Islet precursor cell (in vitro differentiated cells): ENCODE data around the gene PTTG2.

Source experiments
- DNase-seq: peaks from one replicate; pipeline ENCODE4 v3.0.0-alpha.2; 2018

Gene PTTG2

DNA sequence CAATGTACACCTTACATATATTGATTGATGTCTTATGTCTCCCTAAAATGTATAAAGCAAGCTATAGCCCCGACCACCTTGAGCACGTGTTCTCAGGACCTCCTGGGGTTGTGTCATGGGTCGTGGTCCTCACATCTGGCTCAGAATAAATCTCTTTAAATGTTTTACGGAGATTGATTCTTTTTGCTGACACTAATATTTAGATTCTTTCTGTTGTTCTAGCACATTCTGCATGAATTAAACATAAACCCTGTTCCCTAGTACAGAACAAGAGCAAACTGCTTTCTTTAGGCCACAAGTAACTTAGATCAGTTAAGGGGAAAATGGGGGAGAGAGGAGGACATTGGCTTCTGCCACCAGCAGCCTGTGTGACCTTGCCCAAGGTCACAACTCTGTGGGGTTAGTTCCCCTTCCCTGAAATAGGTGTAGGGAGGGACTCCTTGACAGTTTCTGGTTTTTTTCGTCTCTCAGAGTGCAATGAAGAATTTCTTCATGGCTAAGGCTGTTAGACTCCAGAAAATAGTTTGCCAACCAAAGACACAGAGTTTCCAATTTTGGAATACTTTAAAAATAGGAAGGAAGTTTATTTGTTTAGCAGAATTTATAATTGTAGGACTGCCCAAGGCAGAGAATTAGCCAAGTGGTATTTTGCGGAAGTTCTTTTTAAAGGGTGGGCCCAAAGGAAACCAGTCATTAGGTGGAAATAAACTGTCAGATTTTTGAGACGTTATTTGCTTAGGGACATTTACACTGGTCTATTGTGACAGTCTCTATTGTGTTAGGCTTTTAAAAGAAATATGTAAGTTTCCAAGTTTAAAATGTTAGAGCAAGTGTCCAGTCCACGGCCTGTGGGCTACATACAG lies 29.4 kb downstream of the PTTG2 start:
- DNase-seq = no peak

DNA sequence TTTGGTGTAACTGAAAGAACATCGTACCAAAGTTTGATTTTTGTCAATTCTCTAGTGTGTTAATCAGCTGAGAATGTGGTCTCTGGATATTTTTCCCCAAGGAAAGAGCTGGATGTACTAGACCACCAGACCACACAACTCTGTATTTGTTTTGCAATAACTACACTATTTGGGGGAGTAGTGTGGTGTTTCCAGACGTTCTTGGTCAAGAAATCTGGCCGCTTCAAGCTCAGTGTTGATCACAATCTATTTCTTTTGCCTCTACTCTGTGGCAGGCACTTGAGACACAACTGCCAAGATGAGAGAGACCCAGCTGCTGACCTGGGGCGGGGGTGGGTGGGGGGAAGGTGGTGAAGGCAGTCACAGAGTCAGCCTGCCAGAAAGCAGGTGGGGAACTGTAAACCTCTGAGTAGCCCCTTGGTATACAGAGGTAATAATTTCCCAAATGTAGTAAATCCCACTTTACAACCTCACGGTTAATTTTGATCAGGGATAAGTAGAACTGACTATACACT lies 30.6 kb downstream of the PTTG2 start:
- no peak for DNase-seq

DNA sequence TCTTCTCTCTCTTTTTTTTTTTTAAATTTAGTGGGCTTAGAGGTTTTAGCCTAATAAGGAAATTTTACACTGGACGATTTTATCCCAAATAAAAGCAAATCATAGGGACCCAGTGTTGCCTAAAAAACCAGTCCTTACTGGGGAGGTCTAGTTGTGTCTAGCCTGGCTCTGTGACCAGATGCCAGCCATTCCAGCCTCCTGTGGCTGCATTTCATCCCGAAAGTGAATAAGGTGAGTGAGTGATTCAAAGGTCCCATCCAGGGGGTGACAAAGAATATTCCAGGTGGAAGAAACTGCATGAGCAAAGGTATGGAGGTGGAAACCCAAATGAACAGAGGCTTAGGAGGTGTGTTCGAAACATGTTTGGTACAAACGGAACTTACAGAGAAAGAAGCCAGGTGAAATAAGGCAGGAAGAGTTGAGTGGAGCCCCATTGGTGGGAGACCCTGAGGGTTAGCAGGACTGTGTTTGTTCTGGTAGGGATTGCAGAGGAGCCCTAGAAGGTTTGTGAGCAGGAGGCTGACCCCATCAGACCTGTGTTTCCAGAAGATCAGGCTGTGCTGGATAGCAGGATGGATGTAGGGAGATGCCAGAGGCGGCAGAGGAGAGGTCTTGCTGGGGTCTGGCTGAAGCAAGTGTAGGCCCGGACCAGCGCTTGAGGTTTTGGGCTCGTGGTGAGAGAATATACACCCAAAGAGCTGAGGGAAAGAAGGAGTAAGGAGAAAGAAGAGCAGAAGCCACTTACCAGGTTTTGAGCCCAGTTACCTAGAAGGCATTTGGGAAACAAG lies 31.6 kb downstream of the PTTG2 start:
- DNase-seq = peak; percentile 86

DNA sequence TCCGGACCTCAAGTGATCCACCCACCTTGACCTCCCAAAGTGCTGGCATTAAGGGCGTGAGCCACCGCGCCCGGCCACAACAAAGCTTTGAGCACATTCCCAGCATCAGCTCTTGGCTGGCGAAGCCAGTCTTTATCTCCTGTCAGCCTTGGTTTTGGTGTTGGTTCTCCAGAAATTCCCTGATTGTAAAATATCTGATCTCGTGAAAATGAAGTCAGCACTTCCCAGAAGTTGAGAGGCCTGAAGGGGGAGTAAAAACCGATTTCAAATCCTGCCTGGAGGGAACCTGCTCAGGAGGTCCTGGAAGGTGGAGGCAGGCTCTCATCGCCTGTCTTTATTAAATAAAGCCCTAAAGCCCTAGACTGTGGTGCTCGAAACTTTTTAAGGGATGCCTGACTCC lies 33.6 kb downstream of the PTTG2 start:
- DNase-seq = no peak

DNA sequence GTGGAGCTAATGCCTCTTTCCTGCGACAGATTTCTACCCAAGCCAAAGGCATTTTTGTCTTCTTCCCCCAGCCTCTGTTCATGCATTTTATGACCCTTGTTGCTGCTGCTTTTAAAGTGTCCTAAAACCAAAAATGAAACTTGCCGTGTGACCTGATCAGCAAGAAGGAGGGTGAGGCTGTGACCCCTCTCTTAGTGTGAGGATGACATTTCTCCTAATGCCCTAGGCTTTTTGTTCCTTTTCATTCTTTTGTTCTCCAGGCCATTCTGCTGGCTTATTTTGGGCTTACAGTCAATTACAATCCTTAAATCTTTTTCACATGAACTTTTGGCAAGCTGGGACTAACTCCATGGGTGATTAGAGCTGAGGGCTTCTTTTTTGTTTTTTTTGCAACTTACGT lies 34.4 kb downstream of the PTTG2 start:
- no peak for DNase-seq

DNA sequence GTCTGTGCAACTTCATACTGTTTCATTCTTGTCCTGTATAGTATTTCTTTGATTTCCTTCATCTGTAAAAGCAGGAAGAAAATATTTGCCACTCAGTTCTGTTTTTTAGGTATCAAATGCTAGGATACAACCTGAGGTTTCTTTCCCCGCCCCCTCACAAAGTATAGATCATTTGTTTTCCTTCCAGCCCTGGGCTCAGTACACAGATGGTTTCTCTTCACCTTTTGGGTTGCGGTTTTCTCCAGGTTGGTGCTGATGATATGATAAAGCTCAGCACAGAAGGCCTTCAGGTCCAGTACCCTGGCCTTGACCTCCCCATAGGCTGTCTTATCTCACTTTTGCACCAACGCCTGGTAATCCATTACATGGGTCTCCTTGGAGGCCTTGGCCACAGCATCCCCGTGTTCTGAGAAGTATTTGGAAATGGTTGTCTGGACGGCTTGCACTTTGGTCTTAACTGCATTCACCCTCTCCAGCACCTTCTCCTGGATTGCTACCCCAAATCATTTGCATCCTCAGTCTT lies 35.2 kb downstream of the PTTG2 start:
- DNase-seq = no peak

DNA sequence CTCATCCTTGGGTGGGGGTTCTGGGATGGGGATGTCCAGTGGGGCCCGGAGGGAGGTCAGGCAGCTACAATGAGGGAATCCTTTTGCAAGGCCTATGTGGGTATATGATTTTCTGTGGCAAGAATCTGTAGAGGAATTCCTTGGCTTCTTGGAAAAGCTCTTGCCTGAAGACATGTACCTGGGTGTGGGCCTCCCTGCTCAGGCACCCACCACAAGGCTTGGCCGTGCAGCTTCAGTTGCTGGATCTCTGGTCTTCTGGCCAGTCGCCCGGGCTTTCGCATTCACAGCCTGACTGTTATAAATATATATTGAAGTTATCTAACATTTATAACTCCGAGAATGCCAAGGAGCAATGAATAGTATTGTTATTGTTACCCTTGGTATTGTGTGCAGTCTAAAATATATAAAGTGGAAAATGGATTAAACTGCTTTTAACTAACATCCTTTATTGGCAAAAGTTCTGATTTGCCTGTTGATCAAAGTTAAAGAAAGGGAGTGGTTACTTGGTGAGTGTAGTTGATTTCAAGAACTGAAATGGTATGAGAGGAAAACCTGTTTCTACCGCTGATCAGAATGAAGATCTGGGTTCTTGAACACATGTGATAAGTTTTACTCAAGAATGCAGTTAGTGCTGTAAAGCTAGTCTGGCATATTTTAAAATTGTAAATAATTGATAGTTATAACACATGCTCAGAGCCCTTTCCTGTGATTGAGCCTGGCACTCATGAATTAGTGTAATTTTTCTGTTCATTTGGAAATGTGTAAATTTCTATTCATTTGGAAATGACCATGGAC lies 36.0 kb downstream of the PTTG2 start:
- DNase-seq = no peak

DNA sequence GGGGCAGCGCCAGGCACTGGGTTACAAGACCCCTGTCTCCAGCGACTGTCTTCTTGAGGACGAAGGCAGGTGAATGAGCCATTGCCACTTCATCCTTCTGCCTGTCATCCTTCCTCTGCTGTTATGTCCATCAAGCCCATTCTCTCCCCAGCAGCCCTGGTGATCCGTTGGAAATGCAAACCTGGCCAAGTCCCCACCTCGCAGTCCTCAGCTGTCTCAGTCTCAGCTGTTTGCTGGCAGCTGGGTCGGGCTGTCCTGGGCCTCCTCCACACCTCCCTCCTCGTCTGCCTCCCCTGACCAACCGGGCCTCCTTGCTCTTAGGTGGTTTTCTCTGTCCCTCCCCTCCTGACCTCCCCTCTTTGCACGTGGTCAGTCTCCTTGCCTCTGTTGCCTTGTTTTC lies 38.0 kb downstream of the PTTG2 start:
- DNase-seq = no peak

DNA sequence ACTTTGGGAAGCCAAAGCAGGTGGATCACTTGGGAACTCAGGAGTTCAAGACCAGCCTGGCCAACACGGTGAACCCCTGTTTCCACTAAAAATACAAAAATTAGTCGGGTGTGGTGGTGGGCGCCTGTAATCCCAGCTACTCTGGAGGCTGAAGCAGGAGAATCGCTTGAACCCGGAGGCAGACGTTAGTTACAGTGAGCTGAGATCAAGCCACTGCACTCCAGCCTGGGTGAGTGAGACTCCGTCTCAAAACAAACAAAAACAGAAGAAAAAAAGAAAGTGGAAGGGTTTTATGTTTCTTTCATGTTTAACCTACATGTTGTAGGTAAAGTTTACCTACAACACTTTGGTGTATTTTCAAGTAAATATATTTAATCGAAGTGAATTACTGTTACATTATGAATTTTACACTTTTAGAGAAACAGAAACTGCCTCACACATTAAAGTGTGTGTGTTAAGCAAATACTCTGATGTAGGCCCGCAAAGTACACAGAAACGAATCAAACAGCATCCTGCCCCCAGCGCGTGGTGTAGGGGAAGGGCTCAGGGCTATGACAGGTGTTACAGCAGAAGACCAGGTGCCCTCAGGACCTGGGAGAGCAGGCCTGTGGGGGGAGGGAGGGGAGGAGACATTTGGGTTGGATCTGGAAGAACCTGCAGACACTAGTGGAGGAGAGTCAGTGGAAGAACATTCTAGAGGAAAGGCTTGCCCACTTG lies 39.0 kb downstream of the PTTG2 start:
- DNase-seq = no peak

DNA sequence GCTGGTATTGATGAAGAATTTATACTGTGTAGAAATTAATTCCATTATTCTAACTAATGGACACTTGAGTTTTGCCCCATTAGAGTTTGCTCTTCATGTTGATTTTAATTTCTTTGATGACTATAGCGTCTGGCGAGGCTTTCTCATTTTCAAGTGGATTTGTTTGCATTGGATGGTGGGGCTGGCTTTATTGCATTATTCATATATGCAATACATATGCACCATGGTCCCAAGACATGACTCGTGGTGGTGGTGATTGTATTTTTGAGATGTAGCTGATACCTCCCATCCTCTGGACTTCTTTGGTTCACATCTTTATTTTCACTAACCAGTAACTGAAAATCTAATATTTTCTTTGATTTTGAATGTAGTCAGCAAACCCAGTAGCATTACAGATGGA lies 39.8 kb downstream of the PTTG2 start:
- DNase-seq = no peak

DNA sequence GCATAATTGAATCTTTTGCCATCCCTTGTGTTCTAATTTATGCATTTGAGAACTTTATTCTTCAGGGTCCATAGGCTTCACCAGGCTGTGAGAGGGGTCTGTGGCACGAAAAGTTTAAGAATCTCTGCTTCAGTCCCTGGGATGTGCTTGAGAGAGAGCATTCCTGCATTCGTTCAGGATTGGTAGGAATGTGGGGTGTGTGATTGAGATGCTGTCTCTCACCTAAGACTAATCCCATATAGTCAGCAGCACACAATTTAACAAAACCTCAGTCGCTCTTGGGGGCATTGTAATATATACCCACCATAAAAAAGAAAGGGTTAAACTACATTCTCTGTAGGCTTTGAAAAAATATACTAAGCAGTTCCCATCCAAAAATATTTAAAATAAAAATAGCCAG lies 41.7 kb downstream of the PTTG2 start:
- DNase-seq = peak; percentile 72

DNA sequence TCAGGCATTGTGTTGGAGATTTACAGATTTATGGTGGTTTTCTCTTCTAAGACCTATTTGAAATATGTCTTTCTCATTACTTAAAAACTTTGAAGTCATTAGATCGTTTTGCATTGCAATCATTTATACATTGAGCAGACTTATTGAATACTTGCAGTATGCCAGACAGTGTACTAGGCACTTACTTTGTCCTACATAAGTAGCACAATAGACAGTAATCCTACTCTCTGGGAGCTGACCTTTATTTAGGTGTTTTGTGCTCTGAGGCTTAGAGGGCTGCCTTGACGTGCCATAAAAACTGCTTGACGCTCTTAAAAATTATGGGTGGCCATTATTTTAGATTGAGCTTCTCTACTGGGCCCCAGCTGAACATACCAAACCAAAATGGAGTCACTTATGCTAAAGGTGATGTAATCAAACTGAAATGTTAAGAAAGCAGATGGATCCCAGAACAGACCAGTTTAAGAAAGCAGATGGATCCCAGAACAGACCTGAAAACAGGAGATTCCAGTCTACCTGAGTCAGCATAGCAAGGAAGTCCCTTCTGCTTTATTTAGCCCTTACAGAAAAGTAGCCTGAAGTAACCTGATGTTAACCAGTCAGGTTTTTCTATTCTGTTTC lies 42.4 kb downstream of the PTTG2 start:
- DNase-seq = peak; percentile 73

DNA sequence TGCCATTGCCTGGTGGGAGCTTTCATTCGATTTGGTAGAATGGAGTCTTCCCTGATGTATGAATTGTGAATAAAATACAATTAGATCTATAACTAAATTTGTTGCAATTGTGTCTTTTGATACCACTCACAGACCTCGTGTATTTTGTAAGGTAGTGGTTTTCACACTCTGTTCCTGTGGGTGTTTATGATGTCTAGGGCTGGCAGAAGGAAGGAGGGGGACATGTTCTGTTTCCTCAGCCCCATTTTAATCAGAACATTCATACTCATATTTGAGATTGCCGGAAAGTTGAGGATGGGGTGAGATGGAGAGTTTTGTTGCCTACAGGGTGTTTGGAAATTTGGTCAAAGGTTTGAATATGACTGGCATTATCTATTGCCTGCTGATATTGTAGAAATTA lies 42.9 kb downstream of the PTTG2 start:
- DNase-seq = no peak

DNA sequence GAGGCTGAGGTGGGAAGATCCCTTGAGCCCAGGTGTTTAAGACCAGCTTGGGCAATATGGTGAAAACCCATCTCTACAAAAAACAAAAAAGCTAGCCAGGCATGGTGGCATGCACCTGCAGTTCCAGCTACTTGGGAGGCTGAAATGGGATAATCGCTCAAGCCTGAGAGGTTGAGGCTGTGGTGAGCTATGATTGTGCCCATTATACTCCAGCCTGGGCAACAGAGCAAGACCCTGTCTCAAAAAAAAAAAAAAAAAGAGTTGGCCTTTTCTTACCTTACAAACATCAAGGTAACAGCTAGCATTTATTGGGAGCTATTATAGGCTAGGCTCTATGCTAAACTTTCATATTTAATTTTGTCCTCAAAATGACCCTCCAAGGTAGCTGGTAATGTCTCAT lies 43.4 kb downstream of the PTTG2 start:
- no peak for DNase-seq

DNA sequence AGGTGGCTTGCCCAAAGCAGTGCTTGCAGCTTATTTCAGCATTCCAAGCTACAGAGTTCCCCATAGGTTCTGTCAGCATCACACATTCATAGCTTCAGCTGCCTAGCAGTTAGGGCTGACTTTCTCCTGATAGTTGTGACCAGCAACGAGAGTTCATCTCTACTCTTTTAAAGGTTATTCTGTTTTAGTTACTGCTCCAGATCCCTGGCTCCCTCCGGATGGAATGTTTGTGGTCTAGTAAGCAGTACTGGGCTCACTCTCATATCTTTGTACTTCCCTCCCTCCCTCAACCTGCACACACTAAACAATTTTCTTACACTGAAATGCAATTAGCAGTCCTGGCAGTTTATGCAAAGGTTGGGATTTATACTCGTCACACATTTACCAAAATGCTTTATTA lies 43.9 kb downstream of the PTTG2 start:
- DNase-seq = peak; percentile 85

DNA sequence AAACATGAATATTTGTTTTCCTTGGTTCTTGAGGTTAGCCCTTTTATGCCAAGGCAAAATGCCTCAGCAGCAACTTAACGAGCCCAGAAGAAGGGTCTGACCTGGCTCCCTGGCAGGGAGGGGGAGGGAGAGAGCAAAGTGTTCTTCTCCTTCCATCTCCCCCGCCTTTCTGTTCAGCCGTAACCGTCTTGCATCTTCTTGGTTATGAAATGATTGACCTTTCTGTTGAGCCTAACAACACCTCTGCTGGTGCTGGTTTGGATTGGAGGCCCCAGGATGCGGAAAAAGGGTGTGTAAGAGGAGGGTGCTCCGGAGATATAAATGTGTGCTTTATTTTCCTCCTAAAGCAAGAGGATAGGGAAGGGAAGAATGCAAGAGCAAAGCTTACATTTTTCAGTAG lies 44.7 kb downstream of the PTTG2 start:
- no peak for DNase-seq

DNA sequence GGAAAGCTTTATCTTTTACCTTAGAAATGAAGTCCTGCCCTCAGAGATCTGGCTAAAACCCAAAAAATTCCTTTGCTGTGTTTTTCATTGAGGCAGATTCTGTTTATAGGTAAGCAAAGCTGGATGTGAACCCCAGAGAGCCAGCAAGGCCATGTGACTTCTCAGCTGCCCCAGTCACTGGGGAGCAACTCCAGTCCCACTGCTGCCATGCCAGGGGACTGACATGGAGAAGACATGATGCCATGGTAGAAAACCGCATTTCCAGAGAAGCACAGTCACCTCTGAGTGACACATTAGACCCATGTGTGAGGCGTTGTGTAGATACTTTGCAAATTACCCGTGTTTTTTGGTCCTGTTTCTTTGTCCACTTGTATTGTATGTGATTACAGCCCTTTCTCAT lies 45.4 kb downstream of the PTTG2 start:
- no peak for DNase-seq

DNA sequence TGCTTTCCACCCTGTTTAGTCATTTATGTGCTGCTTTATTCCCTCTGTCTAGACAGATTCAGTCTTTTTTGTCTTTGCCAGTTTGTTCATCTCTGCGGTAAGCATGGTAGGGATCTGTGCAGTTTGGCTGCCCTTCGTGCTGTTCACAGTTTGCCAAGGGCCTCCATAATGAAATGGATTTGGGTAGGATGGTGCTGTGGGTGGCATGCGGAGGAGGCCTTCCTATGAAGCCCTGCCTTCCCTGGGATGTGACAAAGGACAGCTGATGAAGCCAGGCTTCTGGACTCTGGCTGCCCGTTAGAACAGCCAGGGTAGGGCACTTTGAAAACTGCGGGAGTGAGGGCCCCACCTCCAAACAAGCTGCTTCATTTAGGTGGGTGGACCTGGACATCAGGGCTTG lies 47.4 kb downstream of the PTTG2 start:
- no peak for DNase-seq

DNA sequence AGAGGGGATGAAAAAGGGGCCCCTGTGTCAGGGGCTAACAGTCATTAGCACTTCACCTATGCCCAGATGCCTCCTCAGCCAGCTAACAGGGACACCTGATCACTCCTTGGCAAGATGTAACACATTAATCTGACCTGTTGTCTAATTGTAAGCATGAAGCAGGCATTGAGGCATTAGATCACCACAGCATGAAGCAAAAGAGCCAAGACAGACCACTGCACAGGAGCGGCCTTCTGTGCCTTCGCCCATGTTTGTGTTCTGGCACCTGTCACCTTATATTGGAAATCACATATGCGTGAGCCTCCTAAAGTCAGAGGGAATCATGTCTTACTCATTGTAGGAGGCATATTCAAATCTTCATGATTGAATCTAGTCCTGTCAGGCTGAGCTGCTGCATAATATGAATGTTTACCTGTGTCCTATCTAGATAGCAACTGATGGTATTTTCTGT lies 48.4 kb downstream of the PTTG2 start:
- no peak for DNase-seq

DNA sequence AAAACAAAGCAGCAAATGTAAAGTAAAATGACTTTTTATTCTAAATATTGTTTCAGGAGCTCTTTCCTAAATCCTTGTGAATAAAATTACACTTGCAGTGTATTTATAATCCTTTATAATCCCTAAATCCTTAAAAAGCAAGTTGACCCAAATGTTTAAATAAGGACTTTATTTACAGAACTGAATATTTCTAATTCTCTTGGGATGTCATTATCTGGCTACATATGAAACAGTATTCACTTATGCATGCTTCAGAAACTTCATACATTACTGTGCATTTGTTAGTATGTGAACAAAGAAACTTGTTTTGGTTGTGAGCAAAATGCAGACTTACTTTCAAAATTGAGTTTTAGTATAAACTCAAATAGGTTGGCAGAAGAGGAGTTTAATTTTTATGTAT lies 49.2 kb downstream of the PTTG2 start:
- DNase-seq = no peak

DNA sequence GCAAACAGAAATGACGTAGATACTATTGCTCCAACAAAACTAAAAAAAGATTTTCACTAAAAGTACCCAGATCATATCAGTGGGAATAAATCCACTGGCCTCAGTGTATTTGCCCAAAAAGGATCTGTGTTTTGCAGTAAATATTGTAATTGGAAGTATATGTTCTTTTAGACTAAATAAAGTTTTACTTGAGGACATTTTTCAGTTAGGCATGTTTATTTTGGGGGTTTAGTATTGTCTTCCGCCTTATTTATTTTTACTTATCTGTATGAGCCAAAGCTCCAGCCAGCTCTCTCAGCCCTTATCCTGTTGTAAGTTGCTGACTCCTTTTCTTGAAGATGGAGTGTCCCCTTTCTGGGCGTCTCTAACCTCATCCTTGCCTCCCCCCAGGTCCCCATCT lies 49.8 kb downstream of the PTTG2 start:
- DNase-seq = no peak
